Activated B cell treated with CpG ODN at 0.5 μM for 24 hours (primary cell): ENCODE data around the gene TCP1. TPM values are rescaled to one million over a fixed set of nuclear protein-coding genes. Genes with fewer than 3 reads are reported as not detected.

Experiments
- ATAC-seq: fragments of 200-7000 bp; cut with Tn5 transposase; one replicate; pipeline ENCODE4 v1.10.0; 2021; ENCODE audit warnings: low read depth, mild to moderate bottlenecking, moderate library complexity
- CTCF ChIA-PET: fragments of 350-600 bp; sonication (Branson Sonifier 250); formaldehyde crosslinking; loops from one replicate; lab custom pipeline; 2021; ENCODE audit warnings: antibody characterized with exemption; lab: Charles Lee
- POLR2A ChIA-PET: fragments of 350-600 bp; sonication (Branson Sonifier 250); formaldehyde crosslinking; loops from one replicate; lab custom pipeline; 2021; ENCODE audit warnings: antibody characterized with exemption; lab: Charles Lee
- DNase-seq: peaks from one replicate; pipeline ENCODE4 v3.0.0; 2022
- H3K27ac Mint-ChIP-seq: one replicate; pipeline ENCODE4 v1.8.0; 2020; ENCODE audit warnings: mixed read lengths
- H3K27me3 Mint-ChIP-seq: one replicate; pipeline ENCODE4 v1.8.0; 2021; ENCODE audit warnings: mixed read lengths
- H3K36me3 Mint-ChIP-seq: one replicate; pipeline ENCODE4 v1.8.0; 2021; ENCODE audit warnings: low read depth, mixed read lengths
- H3K4me1 Mint-ChIP-seq: one replicate; pipeline ENCODE4 v1.8.0; 2021; ENCODE audit warnings: mixed read lengths
- H3K4me3 Mint-ChIP-seq: one replicate; pipeline ENCODE4 v1.8.0; 2020; ENCODE audit warnings: mild to moderate bottlenecking, mixed read lengths
- H3K9me3 Mint-ChIP-seq: one replicate; pipeline ENCODE4 v1.8.0; 2020; ENCODE audit warnings: mixed read lengths
- CTCF ChIP-seq: fragments of 200-600 bp; IDR thresholded peaks from one replicate; pipeline ENCODE4 v1.8.0; 2022; ENCODE audit warnings: antibody characterized with exemption, mild to moderate bottlenecking
- intact Hi-C: fragments of 100-400 bp; cut with micrococcal nuclease; formaldehyde crosslinking; loops from one replicate; pipeline ENCODE4 v1.15.1; 2024
- total RNA-seq: library from RNA; stranded (reverse); gene quantifications from 2 replicates; pipeline ENCODE4 v1.2.3, GENCODE V29; 2022

The TCP1 gene
- total RNA-seq = 181 and 199 TPM in 2 replicates

GRCh38 chr6:159789377-159790148, at the start of gene TCP1:
Gene TCP1 (minus strand): TSS chr6:159789602. CDS start chr6:159789468, 134 bp downstream.
- POLR2A ChIA-PET = interaction anchor here (0.6 to 5.0 kb wide), 17 partner anchors 9 to 790 kb away, joined by 3 to 102 read pairs (median 5); partner anchors contain the start of genes ACAT2, IGF2R, RSPH3 and SOD2
- no peak for TF ChIP-seq CTCF
- Mint-ChIP-seq H3K4me1 (peaks cover 49% of the 10 kb centered on the region), H3K36me3 (peaks cover 74% of the 10 kb centered on the region), H3K27me3 (no peaks in the 10 kb centered on the region), H3K27ac (peak within 1 kb of the TSS; percentile 95), H3K9me3 (no peaks in the 10 kb centered on the region), H3K4me3 (peak within 1 kb of the TSS; percentile 95)
- ATAC-seq = peak; percentile 78
- CTCF ChIA-PET = interaction anchor here (1.1 to 1.8 kb wide), 3 partner anchors 25 to 98 kb away, joined by 3 to 11 read pairs (median 4); partner anchors contain the start of gene WTAP
- intact Hi-C loops = loop anchor here (1.0 kb wide), 5 partner anchors 27 to 280 kb away; partner anchors contain the start of genes ACAT2, SOD2 and WTAP
- DNase-seq = peak; percentile 90

- TF ChIP-seq CTCF = no peak
- Mint-ChIP-seq H3K27me3 (peaks cover 20% of the 10 kb centered on the region), H3K4me3 (no peak overlapping the region), H3K27ac (no peak overlapping the region), H3K9me3 (no peaks in the 10 kb centered on the region), H3K36me3 (no peaks in the 10 kb centered on the region), H3K4me1 (no peaks in the 10 kb centered on the region)
- ChIA-PET CTCF (no interaction called here), POLR2A (no interaction called here)
- no peak for ATAC-seq
- intact Hi-C loops = no loop called here
- DNase-seq = no peak
These were observed 48.8 kb upstream of the TCP1 start for GRCh38 chr6:159838020-159838744.

GRCh38 chr6:159837511-159837910, 48.1 kb upstream of the TCP1 start:
- Mint-ChIP-seq H3K36me3 (no peaks in the 10 kb centered on the region), H3K27me3 (peaks cover 20% of the 10 kb centered on the region), H3K9me3 (no peaks in the 10 kb centered on the region), H3K27ac (no peak overlapping the region), H3K4me3 (no peak overlapping the region), H3K4me1 (no peaks in the 10 kb centered on the region)
- TF ChIP-seq CTCF = no peak
- ChIA-PET CTCF (no interaction called here), POLR2A (no interaction called here)
- DNase-seq (no peak), ATAC-seq (no peak)
- intact Hi-C loops = no loop called here

GRCh38 chr6:159836718-159837490, 47.5 kb upstream of the TCP1 start:
- ChIA-PET CTCF (no interaction called here), POLR2A (no interaction called here)
- H3K4me1 Mint-ChIP-seq = no peaks in the 10 kb centered on the region
- ATAC-seq (no peak), DNase-seq (no peak)
- peaks cover 20% of the 10 kb centered on the region for H3K27me3 Mint-ChIP-seq
- no peaks in the 10 kb centered on the region for H3K9me3 Mint-ChIP-seq
- H3K36me3 Mint-ChIP-seq = no peaks in the 10 kb centered on the region
- intact Hi-C loops = no loop called here
- TF ChIP-seq CTCF = no peak
- no peak overlapping the region for H3K27ac Mint-ChIP-seq
- H3K4me3 Mint-ChIP-seq = no peak overlapping the region
